ENCODE measurements around the gene BNIPL. TPM values are rescaled to one million over a fixed set of nuclear protein-coding genes. Genes with fewer than 3 reads are reported as not detected.

The BNIPL gene
- total RNA-seq, 1 donor from 2014 or later: not detected

- no peak for TF ChIP-seq CTCF (IDR thresholded peaks at IDR 0.05)
- peak overlapping the region in 1 of 2 donors; percentile 88 for H3K4me3 ChIP-seq
- intact Hi-C loops (cut with DNase I): no loop called here
- no peaks in the 10 kb centered on the region for H3K27me3 ChIP-seq
- no peaks in the 10 kb centered on the region for H3K36me3 ChIP-seq
- H3K27ac ChIP-seq: peak overlapping the region; percentile 98 to 99
- no peak for DNase-seq (ENCODE audit: low spot score in 2 of 2)
- no peaks in the 10 kb centered on the region for H3K9me3 ChIP-seq
- peaks cover 0 to 5% of the 10 kb centered on the region in 2 donors for H3K4me1 ChIP-seq
Measured at GRCh38 chr1:151069103-151069486, 32.7 kb downstream of the BNIPL start.

GRCh38 chr1:151070474-151071276 lies 34.3 kb downstream of the BNIPL start, which contains the start of gene GABPB2:
TSS of gene GABPB2 (plus strand) at chr1:151070761. CDS start at chr1:151088190, 17,429 bp downstream.
- no peaks in the 10 kb centered on the region for H3K9me3 ChIP-seq
- no peaks in the 10 kb centered on the region for H3K27me3 ChIP-seq
- peak within 1 kb of the TSS; percentile 58 to 88 for H3K4me3 ChIP-seq
- H3K36me3 ChIP-seq: no peaks in the 10 kb centered on the region
- peak; percentile 79 to 91 (median 85) for TF ChIP-seq CTCF (IDR thresholded peaks at IDR 0.05)
- intact Hi-C loops (cut with DNase I): loop anchor here (1.0 to 5.0 kb wide), 5 partner anchors 11 to 708 kb away; partner anchors contain the start of genes CDC42SE1, LYSMD1, PRUNE1 and RPRD2
- peaks cover 0 to 5% of the 10 kb centered on the region in 2 donors for H3K4me1 ChIP-seq
- peak within 1 kb of the TSS; percentile 98 to 99 for H3K27ac ChIP-seq
- peak; percentile 80 to 97 for DNase-seq (ENCODE audit: low spot score in 2 of 2)

GRCh38 chr1:151072224-151072623 lies 35.8 kb downstream of the BNIPL start:
- Histone ChIP-seq H3K4me1 (peaks cover 0 to 5% of the 10 kb centered on the region in 2 donors), H3K9me3 (no peaks in the 10 kb centered on the region), H3K27me3 (no peaks in the 10 kb centered on the region), H3K4me3 (no peak overlapping the region), H3K36me3 (no peaks in the 10 kb centered on the region), H3K27ac (peak overlapping the region in 1 of 2 donors; percentile 98)
- intact Hi-C loops (cut with DNase I): loop anchor here (5.0 kb wide), 2 partner anchors 45 to 710 kb away; partner anchors contain the start of gene RPRD2
- no peak for DNase-seq (ENCODE audit: low spot score in 2 of 2)
- TF ChIP-seq CTCF (IDR thresholded peaks at IDR 0.05): no peak

- Histone ChIP-seq H3K4me3 (no peak overlapping the region), H3K36me3 (no peaks in the 10 kb centered on the region), H3K9me3 (no peaks in the 10 kb centered on the region), H3K27ac (no peak overlapping the region), H3K4me1 (no peaks in the 10 kb centered on the region), H3K27me3 (no peaks in the 10 kb centered on the region)
- intact Hi-C loops (cut with DNase I): no loop called here
- DNase-seq (ENCODE audit: low spot score in 2 of 2): no peak
- TF ChIP-seq CTCF (IDR thresholded peaks at IDR 0.05): no peak
Measured at GRCh38 chr1:151085953-151086559, 49.7 kb downstream of the BNIPL start.

Other genes with a start within 250 kb of the BNIPL start
- gene CTSK, start 228.3 kb upstream of the BNIPL start, total RNA-seq: 44.0 TPM
- gene ARNT, start 160.0 kb upstream of the BNIPL start, total RNA-seq: 13.0 TPM
- gene CTXND2, start 149.4 kb upstream of the BNIPL start, total RNA-seq: not detected
- gene SETDB1, start 110.2 kb upstream of the BNIPL start, total RNA-seq: 21.3 TPM
- gene CERS2, start 61.8 kb upstream of the BNIPL start, total RNA-seq: 114 TPM
- not detected for gene ANXA9, start 54.3 kb upstream of the BNIPL start, total RNA-seq
- gene MINDY1, start 29.7 kb upstream of the BNIPL start, total RNA-seq: 9.7 TPM
- gene PRUNE1, start 28.1 kb upstream of the BNIPL start, total RNA-seq: 36.5 TPM
- gene C1orf56, start 11.2 kb downstream of the BNIPL start, total RNA-seq: 11.4 TPM
- gene CDC42SE1, start 23.0 kb downstream of the BNIPL start, total RNA-seq: 42.4 TPM
- 3.6 TPM for gene MLLT11, start 23.8 kb downstream of the BNIPL start, total RNA-seq
- gene GABPB2, start 34.2 kb downstream of the BNIPL start, total RNA-seq: 3.7 TPM
- 31.8 TPM for gene SEMA6C, start 110.0 kb downstream of the BNIPL start, total RNA-seq
- gene TNFAIP8L2, start 120.1 kb downstream of the BNIPL start, total RNA-seq: not detected
- gene LYSMD1, start 129.3 kb downstream of the BNIPL start, total RNA-seq: 0.85 TPM
- 27.4 TPM for gene SCNM1, start 129.6 kb downstream of the BNIPL start, total RNA-seq
- not detected for gene TMOD4, start 139.4 kb downstream of the BNIPL start, total RNA-seq
- gene VPS72, start 153.6 kb downstream of the BNIPL start, total RNA-seq: 33.6 TPM
- 36.5 TPM for gene PIP5K1A, start 162.0 kb downstream of the BNIPL start, total RNA-seq
- gene PSMD4, start 218.1 kb downstream of the BNIPL start, total RNA-seq: 83.5 TPM
- 67.9 TPM for gene ZNF687, start 245.7 kb downstream of the BNIPL start, total RNA-seq